Measurements from ENCODE around the gene AAGAB. TPM values are rescaled to one million over a fixed set of nuclear protein-coding genes. Genes with fewer than 3 reads are reported as not detected.
A peak's percentile ranks its signal among the peaks of the same experiment; 100 is the strongest.

AAGAB gene
- total and polyA plus RNA-seq, 2 donors (not counting 1 experiment from before 2014, with no cell fraction given): 55.8 to 62.5 TPM

GRCh38 chr15:67201136-67201535 is 53.3 kb downstream of the AAGAB start:
- Histone ChIP-seq H3K9me3 (ENCODE audit: control insufficient read depth, insufficient read depth, low read depth, low read length) (no peaks in the 10 kb centered on the region), H3K4me1 (ENCODE audit: control insufficient read depth, extremely low read depth, insufficient read depth, low read length) (peaks cover 20% of the 10 kb centered on the region), H3K4me3 (replicated peaks in 1 of 4; ENCODE audit: control extremely low read depth in 1 of 4, insufficient read depth in 1 of 4, low read depth in 3 of 4, low read length in 4 of 4) (no peak overlapping the region), H3K9ac (ENCODE audit: insufficient read depth, low read length) (no peak overlapping the region), H2AFZ (ENCODE audit: low read length) (no peak overlapping the region), H3K36me3 (ENCODE audit: control insufficient read depth, insufficient read depth, low read length) (no peaks in the 10 kb centered on the region), H3K4me2 (ENCODE audit: extremely low read depth, insufficient read depth, low read length) (no peak overlapping the region), H3K27ac (ENCODE audit: insufficient read depth, low read length) (no peak overlapping the region), H3K79me2 (ENCODE audit: control insufficient read depth, insufficient read depth, low read length) (no peaks in the 10 kb centered on the region), H3K27me3 (ENCODE audit: control insufficient read depth, insufficient read depth, low read length) (no peaks in the 10 kb centered on the region), H4K20me1 (ENCODE audit: control insufficient read depth, extremely low read depth, insufficient read depth, low read length) (no peaks in the 10 kb centered on the region)
- DNase-seq (ENCODE audit: low read depth in 2 of 2): peak in 1 of 2 donors; percentile 56
- TF ChIP-seq EZH2 (IDR thresholded peaks at IDR 0.05; ENCODE audit: low read length, missing control alignments): no peak
- TF ChIP-seq CTCF (conservative IDR thresholded peaks at IDR 0.05 in 1 of 2, IDR thresholded peaks at IDR 0.05 in 1 of 2; ENCODE audit: low read depth in 1 of 2, low read length in 2 of 2): no peak

- DNase-seq (ENCODE audit: low read depth in 2 of 2): peak in 1 of 2 donors; percentile 80
- no peak overlapping the region for H3K4me2 ChIP-seq (ENCODE audit: extremely low read depth, insufficient read depth, low read length)
- H3K4me3 ChIP-seq (replicated peaks in 1 of 4; ENCODE audit: control extremely low read depth in 1 of 4, insufficient read depth in 1 of 4, low read depth in 3 of 4, low read length in 4 of 4): no peak overlapping the region
- H3K27ac ChIP-seq (ENCODE audit: insufficient read depth, low read length): no peak overlapping the region
- no peaks in the 10 kb centered on the region for H3K79me2 ChIP-seq (ENCODE audit: control insufficient read depth, insufficient read depth, low read length)
- no peaks in the 10 kb centered on the region for H3K27me3 ChIP-seq (ENCODE audit: control insufficient read depth, insufficient read depth, low read length)
- H3K36me3 ChIP-seq (ENCODE audit: control insufficient read depth, insufficient read depth, low read length): peaks cover 2% of the 10 kb centered on the region
- no peak for TF ChIP-seq EZH2 (IDR thresholded peaks at IDR 0.05; ENCODE audit: low read length, missing control alignments)
- TF ChIP-seq CTCF (conservative IDR thresholded peaks at IDR 0.05 in 1 of 2, IDR thresholded peaks at IDR 0.05 in 1 of 2; ENCODE audit: low read depth in 1 of 2, low read length in 2 of 2): no peak
- H3K9me3 ChIP-seq (ENCODE audit: control insufficient read depth, insufficient read depth, low read depth, low read length): no peaks in the 10 kb centered on the region
- peaks cover 20% of the 10 kb centered on the region for H3K4me1 ChIP-seq (ENCODE audit: control insufficient read depth, extremely low read depth, insufficient read depth, low read length)
- H4K20me1 ChIP-seq (ENCODE audit: control insufficient read depth, extremely low read depth, insufficient read depth, low read length): no peaks in the 10 kb centered on the region
- H2AFZ ChIP-seq (ENCODE audit: low read length): no peak overlapping the region
- no peak overlapping the region for H3K9ac ChIP-seq (ENCODE audit: insufficient read depth, low read length)
These were observed 54.3 kb downstream of the AAGAB start for GRCh38 chr15:67199881-67200763.

GRCh38 chr15:67199391-67199790 is 55.1 kb downstream of the AAGAB start:
- Histone ChIP-seq H3K9ac (ENCODE audit: insufficient read depth, low read length) (no peak overlapping the region), H3K79me2 (ENCODE audit: control insufficient read depth, insufficient read depth, low read length) (no peaks in the 10 kb centered on the region), H3K4me3 (replicated peaks in 1 of 4; ENCODE audit: control extremely low read depth in 1 of 4, insufficient read depth in 1 of 4, low read depth in 3 of 4, low read length in 4 of 4) (no peak overlapping the region), H3K27ac (ENCODE audit: insufficient read depth, low read length) (peak overlapping the region; percentile 7), H3K36me3 (ENCODE audit: control insufficient read depth, insufficient read depth, low read length) (peaks cover 5% of the 10 kb centered on the region), H2AFZ (ENCODE audit: low read length) (no peak overlapping the region), H3K4me1 (ENCODE audit: control insufficient read depth, extremely low read depth, insufficient read depth, low read length) (peaks cover 20% of the 10 kb centered on the region), H3K9me3 (ENCODE audit: control insufficient read depth, insufficient read depth, low read depth, low read length) (no peaks in the 10 kb centered on the region), H3K27me3 (ENCODE audit: control insufficient read depth, insufficient read depth, low read length) (no peaks in the 10 kb centered on the region), H4K20me1 (ENCODE audit: control insufficient read depth, extremely low read depth, insufficient read depth, low read length) (no peaks in the 10 kb centered on the region), H3K4me2 (ENCODE audit: extremely low read depth, insufficient read depth, low read length) (no peak overlapping the region)
- DNase-seq (ENCODE audit: low read depth in 2 of 2): peak in 1 of 2 donors; percentile 66
- TF ChIP-seq CTCF (conservative IDR thresholded peaks at IDR 0.05 in 1 of 2, IDR thresholded peaks at IDR 0.05 in 1 of 2; ENCODE audit: low read depth in 1 of 2, low read length in 2 of 2): no peak

Measured in fibroblast of lung (primary cell).